Erythroblast (primary cell): Measurements from ENCODE around the gene PRKD3.

Experiments used
- GATA1 ChIP-seq: IDR thresholded peaks from 2 replicates; pipeline ENCODE4 v1.6.1; 2011; ENCODE audit warnings: low read depth, mild to moderate bottlenecking, control low read depth, low read length, moderate library complexity
- POLR2A ChIP-seq: IDR thresholded peaks from 2 replicates; pipeline ENCODE4 v1.6.1; 2011; ENCODE audit warnings: mild to moderate bottlenecking, low read length

- TF ChIP-seq POLR2A (no peak), GATA1 (no peak)
These were observed 675 bp downstream of the PRKD3 start for GRCh38 chr2:37323781-37324535.
